Transverse colon (tissue), 4 donors: Measurements from ENCODE around the gene LSM8. TPM values are rescaled to one million over a fixed set of nuclear protein-coding genes. Genes with fewer than 3 reads are reported as not detected.
A peak's percentile ranks its signal among the peaks of the same experiment; 100 is the strongest.

ENCODE experiments used
- DNase-seq: peaks from one replicate; pipeline ENCODE4 v3.0.0-alpha.2; 2019
- H3K27ac ChIP-seq, 4 donors: fragments of 200-600 bp; sonication (generic); 2 replicates each; pipeline ENCODE4 v1.5.1; 2016 to 2018; ENCODE audit warnings: inconsistent platforms in 4 of 4
- H3K27me3 ChIP-seq: fragments of 200-600 bp; sonication (generic); 2 replicates; pipeline ENCODE4 v1.5.1; 2017; ENCODE audit warnings: inconsistent platforms
- H3K36me3 ChIP-seq, 4 donors: fragments of 200-600 bp; sonication (generic); 2 replicates each; pipeline ENCODE4 v1.5.1; 2017 to 2019; ENCODE audit warnings: inconsistent platforms in 4 of 4
- H3K4me1 ChIP-seq, 4 donors: fragments of 200-600 bp; sonication (generic); 2 replicates each; pipeline ENCODE4 v1.5.1; 2017 to 2020; ENCODE audit warnings: inconsistent platforms in 4 of 4
- H3K4me3 ChIP-seq, 4 donors: fragments of 200-600 bp; sonication (generic); 1 replicate in 1 of 4; 2 replicates in 3 of 4; pipeline versions ENCODE4 v1.5.1 to v1.6.1; 2017 to 2019; ENCODE audit warnings: inconsistent platforms in 4 of 4
- H3K9me3 ChIP-seq, 2 donors: fragments of 200-600 bp; sonication (generic); 2 replicates each; pipeline ENCODE4 v1.5.1; 2017 to 2019; ENCODE audit warnings: inconsistent platforms in 2 of 2
- EP300 ChIP-seq: sonication (generic); formaldehyde crosslinking; IDR thresholded peaks from one replicate; pipeline ENCODE4 v1.6.1; 2017; ENCODE audit warnings: antibody characterized with exemption, low read depth
- POLR2A ChIP-seq: fragments of 450-650 bp; IDR thresholded peaks from one replicate; pipeline ENCODE4 v1.6.1; 2016; ENCODE audit warnings: antibody characterized with exemption, mild to moderate bottlenecking, moderate library complexity
- POLR2AphosphoS5 ChIP-seq, 3 donors: sonication (generic); formaldehyde crosslinking; IDR thresholded peaks; one replicate each; pipeline ENCODE4 v1.6.1; 2016; ENCODE audit warnings: antibody characterized with exemption in 3 of 3
- WGBS, 2 donors: methylation state at CpG; one replicate each; pipeline ENCODE4 v1.1.5; 2018; ENCODE audit warnings: low coverage in 1 of 2; 5-methylcytosine and 5-hydroxymethylcytosine counted together
- in situ Hi-C, 4 donors: fragments of 200-750 bp; cut with MboI; loops; one replicate each; pipeline versions ENCODE4 v1.15.0 to v1.15.1; 2017; ENCODE audit warnings: low sequenced_read_pairs in 3 of 4, low pct_ligation_motif_present in 1 of 4, low pct_unique_long_range_greater_than_20kb in 1 of 4
- intact Hi-C: fragments of 100-400 bp; cut with DNase I; formaldehyde crosslinking; loops from one replicate; pipeline ENCODE4 v1.15.1; 2023; ENCODE audit warnings: low total_unique reads
- total RNA-seq, 4 donors: library from RNA; depleted of rRNA; stranded (reverse); fragments of >200 nt; gene quantifications; one replicate each; pipeline ENCODE4 v1.1.0, GENCODE V29; 2016
- TF ChIP-seq, protein P1 (sequence below), 5 experiments: fragments of 200-600 bp in 3 of 5; fragments of 450-650 bp in 2 of 5; sonication (generic) in 3 of 5; IDR thresholded peaks; 1 replicate in 2 of 5; 2 replicates in 3 of 5; pipeline ENCODE4 v1.5.1; 2016 to 2017; ENCODE audit warnings: antibody characterized with exemption in 5 of 5, inconsistent platforms in 3 of 5, mild to moderate bottlenecking in 2 of 5, moderate library complexity in 1 of 5

LSM8 gene
- total RNA-seq, 4 donors from 2014 or later: 6.4 to 43.8 (median 19.3) TPM

DNA sequence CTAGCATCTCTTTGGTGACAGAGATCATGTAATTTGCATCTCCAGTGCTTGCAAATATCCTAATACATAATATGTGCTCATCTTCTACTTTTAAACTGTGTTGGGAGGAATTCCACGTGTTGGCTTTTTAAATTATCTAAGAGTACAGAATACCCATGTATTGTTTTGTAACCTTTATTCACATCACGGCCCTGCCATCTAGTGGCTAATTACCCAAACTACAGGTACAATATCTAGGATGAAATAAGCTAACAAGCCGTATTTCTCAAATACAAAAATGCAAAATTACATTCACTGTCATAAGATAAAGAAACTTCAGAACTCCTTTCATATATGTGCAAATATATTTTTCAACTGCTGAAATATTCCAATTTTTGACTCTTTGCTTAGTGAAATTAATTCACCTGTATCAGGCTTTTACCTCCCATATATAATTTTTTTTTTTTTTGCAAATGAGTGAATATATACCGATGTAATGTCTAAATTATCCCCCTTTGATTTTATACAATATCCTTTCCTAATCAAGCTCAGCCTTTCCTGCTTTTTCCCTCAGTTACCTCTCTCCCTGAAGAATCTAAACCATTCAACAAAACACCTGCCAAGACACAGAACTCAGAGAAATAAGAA is 30.3 kb upstream of the LSM8 start:
- Histone ChIP-seq H3K27me3 (no peaks in the 10 kb centered on the region), H3K36me3 (no peaks in the 10 kb centered on the region), H3K4me1 (no peaks in the 10 kb centered on the region), H3K4me3 (no peak overlapping the region), H3K27ac (no peak overlapping the region), H3K9me3 (peaks cover 1 to 4% of the 10 kb centered on the region in 2 donors)
- in situ Hi-C loops (no loop called here), intact Hi-C loops (no loop called here)
- 18 to 21% methylated on average over 4 of the region's 4 CpGs for WGBS, 2 donors
- DNase-seq: peak; percentile 12
- TF ChIP-seq POLR2AphosphoS5 (IDR thresholded peaks at IDR 0.05): no peak
- TF ChIP-seq, protein P1, sequence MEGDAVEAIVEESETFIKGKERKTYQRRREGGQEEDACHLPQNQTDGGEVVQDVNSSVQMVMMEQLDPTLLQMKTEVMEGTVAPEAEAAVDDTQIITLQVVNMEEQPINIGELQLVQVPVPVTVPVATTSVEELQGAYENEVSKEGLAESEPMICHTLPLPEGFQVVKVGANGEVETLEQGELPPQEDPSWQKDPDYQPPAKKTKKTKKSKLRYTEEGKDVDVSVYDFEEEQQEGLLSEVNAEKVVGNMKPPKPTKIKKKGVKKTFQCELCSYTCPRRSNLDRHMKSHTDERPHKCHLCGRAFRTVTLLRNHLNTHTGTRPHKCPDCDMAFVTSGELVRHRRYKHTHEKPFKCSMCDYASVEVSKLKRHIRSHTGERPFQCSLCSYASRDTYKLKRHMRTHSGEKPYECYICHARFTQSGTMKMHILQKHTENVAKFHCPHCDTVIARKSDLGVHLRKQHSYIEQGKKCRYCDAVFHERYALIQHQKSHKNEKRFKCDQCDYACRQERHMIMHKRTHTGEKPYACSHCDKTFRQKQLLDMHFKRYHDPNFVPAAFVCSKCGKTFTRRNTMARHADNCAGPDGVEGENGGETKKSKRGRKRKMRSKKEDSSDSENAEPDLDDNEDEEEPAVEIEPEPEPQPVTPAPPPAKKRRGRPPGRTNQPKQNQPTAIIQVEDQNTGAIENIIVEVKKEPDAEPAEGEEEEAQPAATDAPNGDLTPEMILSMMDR (IDR thresholded peaks at IDR 0.05): peak; percentile 60 to 68 (median 61)
- TF ChIP-seq EP300: no peak

DNA sequence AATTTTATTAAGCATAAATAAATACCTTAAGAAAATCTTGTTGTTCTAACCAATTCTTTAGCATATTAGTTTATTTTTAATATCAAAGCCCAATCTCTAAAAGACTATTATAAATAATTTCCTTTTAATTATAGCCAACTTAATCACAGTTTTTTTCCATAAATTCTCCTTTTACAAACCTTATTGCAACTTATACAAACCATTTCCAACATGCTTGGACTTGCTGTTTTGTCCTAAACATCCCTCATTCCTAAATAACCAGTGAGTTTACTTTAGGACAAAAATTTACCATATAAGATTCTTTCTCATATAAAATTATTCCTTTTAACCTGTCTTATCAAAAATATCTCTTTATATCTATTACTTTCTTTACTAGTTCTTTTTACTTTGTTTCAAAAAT is 25.2 kb upstream of the LSM8 start:
- intact Hi-C loops: no loop called here
- in situ Hi-C loops: no loop called here
- no peak for TF ChIP-seq POLR2AphosphoS5 (IDR thresholded peaks at IDR 0.05)
- TF ChIP-seq, protein P1 (IDR thresholded peaks at IDR 0.05): no peak
- no peak for TF ChIP-seq POLR2A
- TF ChIP-seq EP300: no peak
- DNase-seq: no peak
- no peak overlapping the region for H3K4me3 ChIP-seq
- H3K4me1 ChIP-seq: no peaks in the 10 kb centered on the region
- peaks cover 4 to 9% of the 10 kb centered on the region in 2 donors for H3K9me3 ChIP-seq
- H3K36me3 ChIP-seq: no peaks in the 10 kb centered on the region
- H3K27me3 ChIP-seq: no peaks in the 10 kb centered on the region
- H3K27ac ChIP-seq: no peak overlapping the region

DNA sequence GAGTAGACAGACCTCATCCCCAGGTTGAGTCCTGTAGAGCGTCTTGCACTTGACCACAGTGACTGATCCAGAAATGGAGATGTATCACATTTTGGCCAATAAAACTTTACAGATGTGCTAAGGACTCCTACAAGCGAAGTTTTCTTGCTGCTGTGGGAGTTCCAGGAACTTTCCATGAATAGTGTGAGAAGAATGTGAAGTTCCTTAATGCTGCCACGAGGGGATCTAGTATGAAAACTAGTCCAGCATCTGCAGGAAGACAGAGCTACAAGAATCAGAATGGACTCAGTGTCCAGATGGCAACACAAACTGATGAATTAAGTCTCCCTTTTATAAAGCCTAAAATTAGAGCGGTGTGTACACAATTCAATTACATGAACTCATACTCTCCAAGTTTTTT is 14.8 kb upstream of the LSM8 start:
- in situ Hi-C loops: no loop called here
- 67 to 78% methylated on average over 4 of the region's 4 CpGs for WGBS, 2 donors
- intact Hi-C loops: no loop called here

DNA sequence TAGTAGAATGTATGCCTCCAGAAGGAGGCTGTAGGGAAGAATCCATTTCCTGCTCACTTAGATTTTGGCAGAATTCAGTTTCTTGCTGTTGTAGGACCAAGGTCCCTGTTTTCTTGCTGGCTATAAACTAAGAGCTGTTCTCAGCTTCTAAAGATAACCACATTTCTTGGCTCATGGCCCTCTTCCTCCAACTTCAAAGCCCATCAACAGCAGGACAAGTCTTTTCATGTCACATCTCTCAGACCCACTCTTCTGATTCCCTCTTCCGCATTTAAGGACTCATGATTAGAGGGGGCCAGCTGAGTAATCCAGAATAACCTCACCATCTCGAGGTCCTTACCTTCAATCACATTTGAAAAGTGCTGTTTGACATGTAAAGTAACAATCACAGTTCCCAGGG is 8.2 kb upstream of the LSM8 start:
- H3K4me3 ChIP-seq: no peak overlapping the region
- in situ Hi-C loops: loop anchor here in 1 of 4 donors (25.0 kb wide), 1 partner anchor 1213 kb away; the partner anchor contains the start of gene ST7
- no peaks in the 10 kb centered on the region for H3K4me1 ChIP-seq
- no peak overlapping the region for H3K27ac ChIP-seq
- 50 to 75% methylated on average over 2 of the region's 2 CpGs for WGBS, 2 donors
- H3K36me3 ChIP-seq: no peaks in the 10 kb centered on the region
- no peaks in the 10 kb centered on the region for H3K9me3 ChIP-seq
- TF ChIP-seq POLR2AphosphoS5 (IDR thresholded peaks at IDR 0.05): no peak
- TF ChIP-seq EP300: no peak
- TF ChIP-seq POLR2A: no peak
- TF ChIP-seq, protein P1 (IDR thresholded peaks at IDR 0.05): no peak
- no peak for DNase-seq
- intact Hi-C loops: no loop called here
- H3K27me3 ChIP-seq: no peaks in the 10 kb centered on the region

More for the DNA sequence above, 14.8 kb upstream of the LSM8 start:
- no peak for TF ChIP-seq POLR2A
- TF ChIP-seq, protein P1 (IDR thresholded peaks at IDR 0.05): no peak
- no peak for TF ChIP-seq EP300
- TF ChIP-seq POLR2AphosphoS5 (IDR thresholded peaks at IDR 0.05): no peak
- DNase-seq: no peak
- H3K4me3 ChIP-seq: no peak overlapping the region
- no peaks in the 10 kb centered on the region for H3K36me3 ChIP-seq
- H3K27ac ChIP-seq: no peak overlapping the region
- H3K9me3 ChIP-seq: no peaks in the 10 kb centered on the region
- no peaks in the 10 kb centered on the region for H3K27me3 ChIP-seq
- no peaks in the 10 kb centered on the region for H3K4me1 ChIP-seq
